GM21423 (cell line): ENCODE results near the gene NTM.

Source experiments
- ATAC-seq: cut with Tn5 transposase; IDR thresholded peaks from one replicate; pipeline ENCODE4 v1.9.1; 2021; ENCODE audit warnings: mild to moderate bottlenecking, moderate library complexity; ENCODE audit not compliant: unreplicated experiment

NTM gene

GRCh38 chr11:131372234-131372962 is 2.0 kb downstream of the NTM start:
- ATAC-seq, result no peak

- no peak for ATAC-seq
Observed at GRCh38 chr11:131373095-131373725, 2.8 kb downstream of the NTM start.

GRCh38 chr11:131373756-131374155 is 3.3 kb downstream of the NTM start:
- ATAC-seq, result no peak

GRCh38 chr11:131375421-131375820 is 5.0 kb downstream of the NTM start:
- no peak for ATAC-seq

DNA sequence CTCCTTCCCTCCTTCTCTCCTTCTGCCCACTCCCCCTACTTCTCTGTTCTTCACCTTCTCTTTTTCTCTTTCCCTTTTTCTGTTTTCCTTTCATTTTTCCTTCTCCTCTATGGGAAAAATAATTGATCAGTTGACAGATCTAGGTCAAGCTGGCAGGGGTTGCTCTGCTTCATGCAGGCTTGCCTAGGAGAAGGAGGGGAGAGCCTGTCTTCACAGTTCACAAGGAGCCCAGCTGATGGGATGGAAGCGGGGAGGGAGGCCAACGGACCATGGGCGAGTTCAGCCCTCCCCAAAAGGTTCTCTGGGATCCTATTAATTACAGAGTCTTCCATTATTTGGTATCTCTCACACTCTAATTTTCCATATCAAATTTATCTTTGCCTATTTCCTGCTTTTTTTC is 5.5 kb downstream of the NTM start:
- no peak for ATAC-seq

DNA sequence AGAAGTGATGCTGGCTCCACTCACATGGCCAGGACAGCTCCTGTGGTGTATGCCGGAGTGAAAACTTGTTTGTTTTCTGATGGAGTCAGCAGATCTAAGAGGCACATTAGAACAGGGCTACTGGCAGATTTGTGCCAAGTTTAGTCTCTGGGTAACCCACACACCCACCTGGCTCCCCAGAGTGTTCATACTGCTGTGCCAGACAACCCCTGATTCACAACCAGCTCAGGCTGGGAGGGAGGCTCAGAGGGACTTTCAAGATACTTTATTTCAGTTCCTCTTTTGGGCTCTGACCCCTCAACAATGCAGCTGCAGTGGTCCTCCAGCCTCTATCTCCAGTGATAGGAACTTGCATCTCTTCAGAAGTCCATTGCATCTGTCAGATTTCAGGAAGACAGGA is 8.5 kb downstream of the NTM start:
- ATAC-seq, result peak; percentile 63

- no peak for ATAC-seq
Observed at GRCh38 chr11:131385763-131386390, 15.5 kb downstream of the NTM start.

- no peak for ATAC-seq
Observed at GRCh38 chr11:131386408-131386807, 16.0 kb downstream of the NTM start.

DNA sequence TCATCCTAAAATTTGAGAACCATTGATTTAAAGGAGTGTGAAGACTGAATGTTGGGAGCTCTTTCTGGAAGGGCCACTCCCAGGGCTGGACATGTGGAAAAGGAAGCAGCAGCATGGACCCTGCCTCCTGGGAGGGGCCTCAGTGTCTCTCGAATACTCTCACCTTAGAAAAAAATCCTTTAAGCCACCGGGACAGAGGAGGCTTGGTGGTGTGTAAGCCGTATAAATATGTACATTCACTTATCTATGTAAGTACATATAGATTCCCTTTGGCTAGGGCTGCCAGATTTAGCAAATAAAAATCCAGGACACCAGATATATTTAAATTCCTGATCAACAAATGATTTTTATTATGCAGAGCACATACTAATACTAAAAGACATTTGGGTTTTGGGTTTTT is 17.6 kb downstream of the NTM start:
- no peak for ATAC-seq

- ATAC-seq, result no peak
Observed at GRCh38 chr11:131389582-131389981, 19.2 kb downstream of the NTM start.

GRCh38 chr11:131391176-131391575 is 20.8 kb downstream of the NTM start:
- no peak for ATAC-seq

DNA sequence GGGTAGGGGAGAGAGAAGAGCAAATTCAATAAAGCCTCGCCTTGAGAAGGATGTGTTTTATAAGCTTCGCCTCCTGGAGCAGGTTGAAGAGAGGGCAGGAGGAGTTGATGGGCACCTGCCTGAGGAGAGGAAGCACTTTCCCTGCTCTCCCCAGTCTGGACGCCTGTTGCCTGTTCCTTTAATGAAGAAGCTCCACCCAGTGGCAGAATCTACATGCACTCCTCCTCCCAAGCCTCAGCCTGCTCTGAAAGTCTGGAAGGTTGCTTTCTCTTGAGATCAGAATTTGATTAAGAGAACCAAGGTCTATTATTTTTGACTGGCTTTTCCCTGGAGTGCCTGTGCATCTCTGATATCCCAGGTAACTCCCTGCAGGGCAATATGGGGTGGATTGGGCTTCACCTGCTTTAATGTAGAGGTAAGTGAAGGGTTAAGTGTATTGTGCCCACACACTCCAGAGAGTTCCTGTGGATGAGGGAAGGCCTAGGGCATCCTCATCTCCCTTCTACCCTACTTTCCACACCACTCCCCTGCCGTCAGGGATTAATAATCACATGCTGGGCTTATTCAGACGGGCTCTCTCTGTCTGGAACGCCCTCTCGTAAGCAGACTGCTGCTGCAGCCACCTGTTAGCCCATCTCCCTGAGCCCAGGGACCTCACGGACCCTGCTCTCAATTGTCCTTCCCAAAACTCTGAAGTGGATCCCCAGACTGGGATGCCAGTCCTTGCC is 22.3 kb downstream of the NTM start:
- no peak for ATAC-seq

- ATAC-seq, result no peak
Observed at GRCh38 chr11:131393691-131394090, 23.3 kb downstream of the NTM start.

- no peak for ATAC-seq
Observed at GRCh38 chr11:131397675-131398074, 27.3 kb downstream of the NTM start.

GRCh38 chr11:131402040-131402439 is 31.6 kb downstream of the NTM start:
- ATAC-seq, result no peak

DNA sequence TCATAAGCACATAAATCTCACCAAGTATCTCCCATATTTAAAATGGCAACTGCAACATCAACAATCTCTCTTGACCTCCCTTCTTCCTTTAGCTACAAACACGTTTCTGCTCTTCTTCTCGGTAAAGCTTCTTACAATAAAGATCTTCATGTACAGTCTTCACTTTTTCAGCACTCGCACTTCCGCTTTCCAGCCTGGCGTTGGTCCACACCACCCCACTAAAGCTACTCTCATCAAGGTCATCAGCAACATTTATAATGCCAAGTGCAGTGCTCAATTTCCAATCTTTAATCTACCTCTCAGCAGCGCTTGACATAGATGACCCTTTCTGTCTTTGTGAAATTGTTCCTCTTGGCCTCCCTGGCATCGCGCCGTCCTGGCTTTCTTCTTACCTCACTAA is 33.6 kb downstream of the NTM start:
- no peak for ATAC-seq

- ATAC-seq, result no peak
Observed at GRCh38 chr11:131408025-131408640, 37.7 kb downstream of the NTM start.

- ATAC-seq, result no peak
Observed at GRCh38 chr11:131409345-131409744, 38.9 kb downstream of the NTM start.

DNA sequence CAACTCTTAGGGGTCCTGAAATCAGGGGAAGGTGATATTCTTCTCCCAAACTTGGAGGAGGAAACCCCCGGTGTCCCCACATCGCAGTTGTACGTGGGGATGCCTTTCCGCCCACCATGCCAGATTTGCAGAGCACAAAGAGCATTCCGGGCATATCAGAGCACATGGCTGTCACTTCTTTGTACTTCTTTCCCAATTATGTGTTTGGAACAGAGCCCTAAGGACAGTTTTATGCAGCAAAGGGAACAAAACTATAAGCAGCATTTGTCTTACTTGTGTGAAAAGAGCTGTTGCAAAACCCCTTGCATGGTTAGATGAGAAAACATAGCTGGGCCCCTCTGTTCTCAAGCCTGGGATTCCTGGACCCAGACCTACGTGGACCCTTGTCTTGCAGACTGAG is 41.2 kb downstream of the NTM start:
- ATAC-seq, result no peak

- no peak for ATAC-seq
Observed at GRCh38 chr11:131412061-131412460, 41.6 kb downstream of the NTM start.

DNA sequence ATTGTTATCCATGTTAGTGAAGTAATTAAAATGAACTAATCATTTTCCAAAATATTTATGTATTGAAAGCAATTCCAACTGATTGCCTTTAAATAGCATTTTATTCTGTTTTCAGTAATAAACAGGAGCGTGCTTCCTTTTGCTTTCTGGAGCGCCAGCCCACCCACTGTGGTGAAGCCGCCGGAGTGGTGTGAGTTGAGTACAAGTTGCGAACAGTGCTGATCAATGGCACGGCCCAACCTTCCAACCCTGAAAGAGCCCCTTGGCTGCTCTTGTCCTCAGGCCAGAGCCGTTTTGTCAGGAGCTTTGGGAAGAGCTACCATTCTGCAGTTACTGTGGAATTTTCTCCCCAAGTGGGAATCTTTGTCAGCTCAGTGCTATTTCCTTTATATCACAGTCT is 42.8 kb downstream of the NTM start:
- no peak for ATAC-seq
